Fibroblast of peridontal ligament (primary cell): ENCODE measurements around the gene TMEM134.
"Not testable (repeated sequence)": the region's sequence is repeated elsewhere in the genome, so short reads cannot be mapped to it uniquely, and the experiment has no call there.

Experiments
- DNase-seq: peaks from one replicate; pipeline ENCODE4 v3.0.0-alpha.2; 2010; ENCODE audit errors: extremely low read depth

Gene TMEM134

GRCh38 chr11:67485873-67486361, 16.9 kb upstream of the TMEM134 start:
- not testable (repeated sequence) for DNase-seq

- no peak for DNase-seq
These were observed 15.8 kb upstream of the TMEM134 start for GRCh38 chr11:67484847-67485311.

GRCh38 chr11:67483831-67484665, 15.0 kb upstream of the TMEM134 start:
- DNase-seq, result no peak

DNA sequence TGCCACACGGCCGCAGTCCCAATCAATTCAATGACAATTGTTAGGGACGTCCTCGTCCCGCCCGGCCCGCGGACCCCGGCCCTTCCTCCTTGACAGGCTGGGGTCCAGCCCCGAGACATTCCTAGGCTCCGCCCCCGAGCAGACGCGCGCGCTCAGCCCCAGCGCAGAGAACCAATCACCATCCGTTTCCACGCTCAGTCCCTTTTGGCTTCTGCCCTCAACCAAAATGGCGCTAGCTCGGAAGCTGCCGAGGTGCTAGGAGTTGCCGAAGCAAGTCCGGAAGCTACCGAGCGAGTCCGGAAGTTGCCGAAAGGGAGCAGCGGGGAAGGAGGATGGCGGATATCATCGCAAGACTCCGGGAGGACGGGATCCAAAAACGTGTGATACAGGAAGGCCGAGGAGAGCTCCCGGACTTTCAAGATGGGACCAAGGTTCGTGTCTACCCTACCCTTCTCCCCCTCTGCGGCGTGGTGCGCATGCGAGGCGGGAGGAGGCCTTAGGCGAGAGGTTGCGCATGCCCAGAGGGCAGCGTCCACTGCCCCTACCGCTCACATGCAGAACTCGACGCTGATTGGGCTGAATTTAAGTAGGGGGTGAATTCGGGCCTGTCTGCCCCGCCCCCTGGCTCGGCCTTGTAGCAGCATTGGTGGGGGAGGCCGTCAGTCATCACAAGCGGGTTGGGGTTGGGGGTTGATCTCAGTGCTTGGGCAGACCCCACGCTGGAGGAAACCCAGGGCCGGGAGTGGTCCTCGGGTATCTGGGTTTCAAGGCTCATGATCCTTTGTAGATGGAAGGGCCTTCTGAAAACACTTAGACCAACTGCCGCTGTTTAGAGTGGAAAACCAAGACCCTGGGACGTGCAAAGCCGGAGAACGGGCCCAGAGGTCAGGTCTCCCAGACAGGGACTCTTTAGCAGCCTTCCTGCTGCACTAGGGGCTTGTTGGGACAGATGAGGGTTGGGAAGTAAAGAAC, 14.1 kb upstream of the TMEM134 start, which contains the start of gene AIP:
Gene AIP, plus strand, starts transcription at position 200 of the 972 bp plus-strand sequence. Its CDS starts 133 bp downstream, at position 333.
- peak; percentile 97 for DNase-seq

- no peak for DNase-seq
These were observed 13.3 kb upstream of the TMEM134 start for GRCh38 chr11:67482275-67482826.

- DNase-seq, result not testable (repeated sequence)
These were observed 8.4 kb upstream of the TMEM134 start for GRCh38 chr11:67477344-67478050.

GRCh38 chr11:67476692-67477091, 7.6 kb upstream of the TMEM134 start:
- DNase-seq, result not testable (repeated sequence)

GRCh38 chr11:67472882-67473281, 3.8 kb upstream of the TMEM134 start:
- no peak for DNase-seq

DNA sequence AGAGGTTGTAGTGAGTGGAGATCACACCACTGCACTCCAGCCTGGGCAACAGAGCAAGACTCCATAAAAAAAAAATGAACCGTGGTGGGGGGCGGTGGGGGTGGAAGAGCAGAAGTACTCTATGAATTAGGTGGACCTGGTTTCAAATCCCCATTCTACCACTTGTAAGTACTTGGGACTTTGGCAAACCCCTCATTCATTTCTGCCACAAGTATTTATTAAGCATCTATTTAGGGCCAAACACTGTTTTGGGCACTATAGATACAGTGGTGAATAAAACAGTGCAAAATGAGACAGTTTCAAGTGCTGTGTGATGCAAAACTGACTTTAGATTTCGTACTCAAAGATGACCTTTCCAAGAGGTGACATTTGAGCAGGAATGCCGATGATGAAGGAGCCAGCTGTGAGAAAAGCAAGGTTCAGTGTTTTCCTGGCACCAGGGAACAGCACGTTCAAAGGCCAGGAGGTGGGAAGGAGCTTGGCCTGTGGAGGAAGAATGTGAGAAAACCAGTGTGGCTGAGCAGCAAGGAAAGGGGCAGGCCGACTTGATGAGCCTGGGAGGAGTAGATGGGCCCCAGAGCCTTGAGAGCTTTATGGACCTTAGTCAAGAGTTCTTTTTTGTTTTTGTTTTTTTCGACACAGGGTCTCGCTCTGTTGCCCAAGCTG, 1.4 kb upstream of the TMEM134 start:
- DNase-seq, result no peak

- no peak for DNase-seq
These were observed 409 bp upstream of the TMEM134 start for GRCh38 chr11:67469508-67469811.

DNA sequence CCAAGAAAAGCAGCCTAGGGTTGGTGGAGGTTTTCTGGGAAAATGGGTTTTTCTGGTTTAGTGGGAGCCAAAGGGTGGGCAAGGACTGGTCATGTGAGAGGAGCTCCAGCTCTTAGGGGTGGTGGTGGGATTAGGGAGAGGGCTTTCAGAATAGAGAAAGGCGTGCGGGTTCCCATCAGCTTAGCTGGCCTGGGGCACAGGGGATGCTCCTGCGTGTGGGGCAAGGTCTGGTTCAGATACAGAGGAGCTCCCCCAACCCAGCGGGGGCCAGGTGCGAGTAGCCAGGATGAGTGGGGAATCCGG, 644 bp downstream of the TMEM134 start:
- DNase-seq, result peak; percentile 5

- no peak for DNase-seq
These were observed 995 bp downstream of the TMEM134 start for GRCh38 chr11:67468056-67468455.

GRCh38 chr11:67466962-67467771, 1.9 kb downstream of the TMEM134 start:
- DNase-seq, result no peak

DNA sequence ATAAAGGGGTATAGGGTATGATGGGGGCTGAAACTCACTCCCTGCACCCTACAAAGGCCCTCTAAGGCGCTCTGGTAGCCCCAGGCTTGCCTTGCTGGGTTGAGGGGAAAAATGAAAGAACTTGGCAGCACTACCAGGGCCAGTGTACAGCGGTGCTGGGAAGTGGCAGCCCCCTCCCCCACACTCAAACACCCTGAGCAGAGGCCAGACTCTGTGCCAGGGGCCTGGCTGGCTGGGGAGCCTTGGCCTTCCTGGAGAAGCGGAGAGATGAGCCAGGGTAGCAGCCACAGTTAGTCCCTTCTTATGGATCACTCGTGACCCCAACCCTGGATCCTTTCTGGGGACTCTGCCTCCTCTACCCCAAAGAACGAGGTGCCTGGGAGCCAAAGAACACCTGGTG, 2.7 kb downstream of the TMEM134 start:
- DNase-seq, result no peak

- DNase-seq, result peak; percentile 11
These were observed 3.5 kb downstream of the TMEM134 start for GRCh38 chr11:67465530-67465929.

GRCh38 chr11:67465189-67465510, 3.9 kb downstream of the TMEM134 start:
- no peak for DNase-seq

GRCh38 chr11:67464411-67465188, 4.5 kb downstream of the TMEM134 start:
- peak; percentile 23 for DNase-seq

DNA sequence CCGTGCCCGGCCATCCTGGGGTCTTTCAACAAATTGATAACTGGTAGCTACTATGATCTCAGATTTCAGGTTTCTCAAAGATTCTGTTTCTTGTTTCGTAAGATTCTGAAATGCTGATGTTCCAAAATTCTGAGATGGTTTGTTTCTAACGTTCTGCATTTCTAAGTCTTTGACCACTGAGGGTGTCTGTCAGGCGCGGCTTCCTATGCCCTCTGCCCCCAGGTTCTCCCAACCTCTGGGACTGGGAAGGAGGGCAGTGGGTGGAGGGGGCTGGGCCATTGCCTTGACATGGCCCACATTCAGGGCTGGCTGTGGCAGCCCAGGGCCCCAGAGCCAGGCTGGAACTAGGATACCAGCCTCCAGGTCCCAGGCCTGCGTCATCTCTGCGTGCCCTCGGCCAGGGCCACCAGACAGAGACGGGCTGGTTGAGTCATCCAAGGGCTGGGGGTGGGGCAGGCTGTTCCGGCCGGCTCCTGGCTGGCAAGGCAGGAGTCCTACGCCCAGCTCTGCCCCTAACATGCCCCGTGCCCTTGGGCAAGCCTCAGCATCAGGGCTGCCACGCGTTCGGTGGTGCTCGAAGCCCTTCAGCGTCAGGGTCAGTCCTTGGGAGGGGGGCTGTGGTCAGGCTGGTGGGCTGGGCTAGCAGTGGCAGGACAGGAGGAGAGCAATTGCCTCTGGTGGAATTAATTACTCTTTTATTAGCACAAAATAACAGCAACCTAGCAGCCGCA, 5.2 kb downstream of the TMEM134 start:
- no peak for DNase-seq

- no peak for DNase-seq
These were observed 5.9 kb downstream of the TMEM134 start for GRCh38 chr11:67463186-67463585.
